AG09319 (cell line): ENCODE measurements around the gene SCUBE1.

Experiments
- DNase-seq: peaks from one replicate; pipeline ENCODE4 v3.0.0-alpha.2; 2010; ENCODE audit warnings: low read depth; ENCODE audit errors: extremely low read depth
- CTCF ChIP-seq: IDR thresholded peaks from 2 replicates; pipeline ENCODE4 v1.5.1; 2011; ENCODE audit warnings: low read depth, mild to moderate bottlenecking, inconsistent platforms, low read length, moderate library complexity

Gene SCUBE1

GRCh38 chr22:43376765-43377547 is 33.8 kb upstream of the SCUBE1 start:
- no peak for DNase-seq
- TF ChIP-seq CTCF: no peak

- DNase-seq: no peak
- no peak for TF ChIP-seq CTCF
Measured at GRCh38 chr22:43375951-43376455, 32.8 kb upstream of the SCUBE1 start.

DNA sequence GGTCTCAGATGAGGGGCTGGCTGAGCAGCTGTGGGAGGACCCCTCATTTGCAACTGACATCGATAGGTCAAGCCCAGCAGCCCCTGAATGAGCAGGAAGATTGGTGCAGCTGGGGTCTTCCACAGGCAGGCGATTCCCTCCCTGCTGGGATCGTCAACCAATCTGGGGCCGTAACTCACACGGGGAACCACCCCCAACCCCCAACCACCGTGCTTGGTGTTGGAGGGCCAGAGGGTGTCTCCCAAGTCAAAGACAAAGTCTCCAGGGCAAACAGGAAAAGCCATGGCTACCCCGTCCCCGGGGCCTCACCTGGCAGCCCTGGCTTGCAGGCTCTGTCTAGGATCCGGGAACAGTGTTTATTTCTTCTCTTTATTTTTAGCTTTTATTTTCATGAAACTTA is 26.9 kb upstream of the SCUBE1 start:
- no peak for TF ChIP-seq CTCF
- DNase-seq: no peak

DNA sequence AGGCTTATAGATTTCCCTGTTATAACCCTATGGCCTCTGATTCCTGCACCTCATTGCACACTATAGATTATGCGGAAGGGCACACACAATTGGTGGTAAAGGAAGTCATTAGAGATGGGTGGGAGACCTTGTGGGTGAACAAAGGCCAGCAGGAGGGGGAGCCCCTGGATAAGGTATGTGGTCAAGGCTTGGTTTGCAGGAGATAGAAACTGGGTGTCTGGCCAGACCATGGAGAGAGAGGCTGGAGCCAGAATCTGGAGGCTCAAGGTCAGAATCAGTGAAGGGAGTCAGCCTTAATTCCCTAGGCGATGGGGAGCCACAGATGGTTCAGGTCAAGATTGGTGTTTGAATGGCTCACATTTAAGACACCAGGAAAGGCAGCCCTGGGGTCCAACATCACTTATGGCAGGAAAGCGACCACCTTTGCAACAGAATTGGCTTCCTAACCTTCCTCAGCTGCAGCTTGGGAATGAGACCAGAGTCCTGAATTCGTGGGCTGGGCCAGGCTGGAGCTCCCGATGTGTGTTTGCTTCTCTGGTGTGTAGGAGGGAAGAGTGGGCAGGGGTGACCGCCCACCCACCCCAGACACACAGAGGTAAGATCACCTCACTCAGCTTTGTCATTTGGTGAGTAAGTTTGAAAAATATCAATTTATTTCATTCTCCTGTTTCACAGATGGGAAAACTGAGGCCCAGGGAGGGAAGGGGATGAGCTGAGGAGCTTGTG is 22.7 kb upstream of the SCUBE1 start:
- no peak for DNase-seq
- TF ChIP-seq CTCF: no peak

GRCh38 chr22:43364169-43364435 is 20.9 kb upstream of the SCUBE1 start:
- TF ChIP-seq CTCF: no peak
- no peak for DNase-seq

DNA sequence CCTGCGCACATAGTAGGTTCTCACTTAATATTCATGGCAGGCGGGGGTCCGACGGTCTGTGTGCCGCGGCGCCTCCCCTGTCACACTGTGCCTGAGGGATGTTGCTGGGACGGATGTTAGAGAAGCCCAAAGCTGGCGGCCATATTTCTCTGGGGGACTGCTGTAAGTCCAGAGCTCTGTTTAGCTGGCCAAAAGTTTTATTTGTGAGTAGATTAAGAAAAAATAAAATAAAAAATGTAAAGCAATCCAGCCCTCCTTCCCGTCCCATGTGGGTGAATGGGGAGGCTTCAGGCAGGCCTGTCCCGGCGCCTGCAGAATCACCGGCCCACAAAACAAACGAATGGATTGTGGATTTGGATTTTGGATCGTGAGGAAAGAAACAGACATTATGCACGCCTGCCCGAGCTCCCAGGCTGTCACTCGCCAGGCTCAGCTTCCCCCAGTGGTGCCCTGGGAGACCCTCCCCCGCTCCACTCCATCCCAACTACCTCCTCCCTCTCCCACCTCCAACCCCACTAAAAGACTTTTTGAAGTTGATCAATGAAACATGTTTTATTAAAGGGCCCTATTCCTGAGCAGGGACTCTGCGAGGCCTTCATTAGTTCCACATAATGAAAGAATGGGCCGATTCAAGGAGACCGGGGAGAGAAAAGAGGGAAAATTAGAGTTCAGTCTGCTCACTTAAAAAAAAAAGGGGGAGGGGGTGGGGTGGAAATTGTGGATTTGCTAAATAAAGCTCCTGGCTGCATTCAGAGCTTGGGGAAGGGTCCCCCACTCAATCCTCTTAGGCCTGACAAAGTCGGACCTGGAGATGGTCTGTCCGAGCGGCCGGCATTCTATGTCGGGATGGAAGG is 20.4 kb upstream of the SCUBE1 start:
- DNase-seq: no peak
- no peak for TF ChIP-seq CTCF
